22Rv1 (cell line): ENCODE measurements around the gene SLC25A28.

Source experiments
- ZFX ChIP-seq: fragments of 450-650 bp; IDR thresholded peaks from 2 replicates; pipeline ENCODE4 v1.6.1; 2017; ENCODE audit warnings: antibody characterized with exemption, borderline replicate concordance
- TF ChIP-seq, protein P1 (sequence below): fragments of 450-650 bp; IDR thresholded peaks from 2 replicates; pipeline ENCODE4 v1.5.1; 2017; ENCODE audit warnings: mild to moderate bottlenecking

DNA sequence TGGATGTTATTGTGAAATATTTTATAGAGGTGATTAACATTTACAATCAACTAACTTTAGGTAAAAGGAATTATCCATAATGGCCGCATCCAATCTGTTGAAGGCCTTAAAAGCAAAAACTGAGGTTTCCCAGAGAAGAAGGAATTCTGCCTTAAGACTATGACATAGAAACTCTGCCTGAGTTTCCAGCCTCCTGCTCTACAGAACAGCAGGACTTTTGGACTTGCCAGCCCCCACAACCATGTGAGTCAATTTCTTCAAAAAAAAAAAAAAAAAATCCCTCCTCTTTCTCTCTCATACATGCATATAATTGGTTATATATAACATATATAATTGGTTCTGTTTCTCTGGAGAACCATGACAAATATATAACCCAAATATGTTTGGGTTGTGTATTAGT is 15.4 kb downstream of the SLC25A28 start:
- TF ChIP-seq, protein P1, sequence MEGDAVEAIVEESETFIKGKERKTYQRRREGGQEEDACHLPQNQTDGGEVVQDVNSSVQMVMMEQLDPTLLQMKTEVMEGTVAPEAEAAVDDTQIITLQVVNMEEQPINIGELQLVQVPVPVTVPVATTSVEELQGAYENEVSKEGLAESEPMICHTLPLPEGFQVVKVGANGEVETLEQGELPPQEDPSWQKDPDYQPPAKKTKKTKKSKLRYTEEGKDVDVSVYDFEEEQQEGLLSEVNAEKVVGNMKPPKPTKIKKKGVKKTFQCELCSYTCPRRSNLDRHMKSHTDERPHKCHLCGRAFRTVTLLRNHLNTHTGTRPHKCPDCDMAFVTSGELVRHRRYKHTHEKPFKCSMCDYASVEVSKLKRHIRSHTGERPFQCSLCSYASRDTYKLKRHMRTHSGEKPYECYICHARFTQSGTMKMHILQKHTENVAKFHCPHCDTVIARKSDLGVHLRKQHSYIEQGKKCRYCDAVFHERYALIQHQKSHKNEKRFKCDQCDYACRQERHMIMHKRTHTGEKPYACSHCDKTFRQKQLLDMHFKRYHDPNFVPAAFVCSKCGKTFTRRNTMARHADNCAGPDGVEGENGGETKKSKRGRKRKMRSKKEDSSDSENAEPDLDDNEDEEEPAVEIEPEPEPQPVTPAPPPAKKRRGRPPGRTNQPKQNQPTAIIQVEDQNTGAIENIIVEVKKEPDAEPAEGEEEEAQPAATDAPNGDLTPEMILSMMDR: no peak
- no peak for TF ChIP-seq ZFX
